Measurements from ENCODE around the gene CKAP2L. TPM values are rescaled to one million over a fixed set of nuclear protein-coding genes. Genes with fewer than 3 reads are reported as not detected.
"Not testable (repeated sequence)": the region's sequence is repeated elsewhere in the genome, so short reads cannot be mapped to it uniquely, and the experiment has no call there.

Gene CKAP2L
- total RNA-seq, 4 donors from 2014 or later = 1.2 to 11.3 (median 2.0) TPM

DNA sequence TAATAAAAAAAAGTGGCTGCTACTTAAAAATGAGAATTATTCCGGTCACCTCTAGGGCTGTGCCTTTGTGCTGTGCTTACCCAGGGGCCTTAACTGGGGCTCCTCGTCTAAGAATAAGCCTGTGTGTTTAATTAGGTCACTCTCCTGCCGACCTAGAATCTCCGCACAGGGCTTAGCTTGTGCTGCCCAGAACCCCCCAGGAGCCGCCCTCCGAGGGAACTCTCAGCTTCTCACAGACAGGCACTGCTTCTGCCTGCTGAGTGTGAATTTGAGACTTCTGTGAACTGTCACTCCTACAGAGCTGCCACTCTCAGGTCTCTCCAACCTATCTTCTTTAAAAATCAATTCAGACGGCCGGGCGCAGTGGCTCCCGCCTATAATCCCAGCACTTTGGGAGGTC lies 55.4 kb downstream of the CKAP2L start:
- intact Hi-C loops (cut with DNase I; ENCODE audit: low total_unique reads) = no loop called here
- WGBS, 2 donors = 58 to 67% methylated on average over 10 of the region's 10 CpGs
- TF ChIP-seq, protein P1, sequence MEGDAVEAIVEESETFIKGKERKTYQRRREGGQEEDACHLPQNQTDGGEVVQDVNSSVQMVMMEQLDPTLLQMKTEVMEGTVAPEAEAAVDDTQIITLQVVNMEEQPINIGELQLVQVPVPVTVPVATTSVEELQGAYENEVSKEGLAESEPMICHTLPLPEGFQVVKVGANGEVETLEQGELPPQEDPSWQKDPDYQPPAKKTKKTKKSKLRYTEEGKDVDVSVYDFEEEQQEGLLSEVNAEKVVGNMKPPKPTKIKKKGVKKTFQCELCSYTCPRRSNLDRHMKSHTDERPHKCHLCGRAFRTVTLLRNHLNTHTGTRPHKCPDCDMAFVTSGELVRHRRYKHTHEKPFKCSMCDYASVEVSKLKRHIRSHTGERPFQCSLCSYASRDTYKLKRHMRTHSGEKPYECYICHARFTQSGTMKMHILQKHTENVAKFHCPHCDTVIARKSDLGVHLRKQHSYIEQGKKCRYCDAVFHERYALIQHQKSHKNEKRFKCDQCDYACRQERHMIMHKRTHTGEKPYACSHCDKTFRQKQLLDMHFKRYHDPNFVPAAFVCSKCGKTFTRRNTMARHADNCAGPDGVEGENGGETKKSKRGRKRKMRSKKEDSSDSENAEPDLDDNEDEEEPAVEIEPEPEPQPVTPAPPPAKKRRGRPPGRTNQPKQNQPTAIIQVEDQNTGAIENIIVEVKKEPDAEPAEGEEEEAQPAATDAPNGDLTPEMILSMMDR (IDR thresholded peaks at IDR 0.05) = no peak
- peak in 1 of 2 donors; percentile 46 for DNase-seq (ENCODE audit: low spot score in 2 of 2)
- no peak overlapping the region for H3K4me3 ChIP-seq (ENCODE audit: low read depth, poor library complexity, severe bottlenecking)

DNA sequence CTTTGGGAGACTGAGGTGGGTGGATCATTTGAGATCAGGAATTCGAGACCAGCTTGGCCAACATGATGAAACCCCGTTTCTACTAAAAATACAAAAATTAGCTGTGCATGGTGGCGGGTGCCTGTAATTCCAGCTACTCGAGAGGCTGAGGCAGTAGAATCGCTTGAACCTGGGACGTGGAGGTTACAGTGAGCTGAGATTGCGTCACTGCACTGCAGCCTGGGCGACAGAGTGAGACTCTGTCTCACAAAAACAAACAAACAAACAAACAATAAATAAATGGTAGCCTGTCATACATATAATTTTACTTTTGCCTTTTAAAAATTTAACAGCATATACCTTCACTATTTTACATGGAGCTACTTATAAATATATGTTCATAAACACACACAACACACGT lies 57.5 kb downstream of the CKAP2L start:
- WGBS, 2 donors = 79 to 82% methylated on average over 9 of the region's 9 CpGs
- H3K4me3 ChIP-seq (ENCODE audit: low read depth, poor library complexity, severe bottlenecking); intact Hi-C loops (cut with DNase I; ENCODE audit: low total_unique reads): not testable (repeated sequence)
- peak in 1 of 2 donors; percentile 31 for DNase-seq (ENCODE audit: low spot score in 2 of 2)

DNA sequence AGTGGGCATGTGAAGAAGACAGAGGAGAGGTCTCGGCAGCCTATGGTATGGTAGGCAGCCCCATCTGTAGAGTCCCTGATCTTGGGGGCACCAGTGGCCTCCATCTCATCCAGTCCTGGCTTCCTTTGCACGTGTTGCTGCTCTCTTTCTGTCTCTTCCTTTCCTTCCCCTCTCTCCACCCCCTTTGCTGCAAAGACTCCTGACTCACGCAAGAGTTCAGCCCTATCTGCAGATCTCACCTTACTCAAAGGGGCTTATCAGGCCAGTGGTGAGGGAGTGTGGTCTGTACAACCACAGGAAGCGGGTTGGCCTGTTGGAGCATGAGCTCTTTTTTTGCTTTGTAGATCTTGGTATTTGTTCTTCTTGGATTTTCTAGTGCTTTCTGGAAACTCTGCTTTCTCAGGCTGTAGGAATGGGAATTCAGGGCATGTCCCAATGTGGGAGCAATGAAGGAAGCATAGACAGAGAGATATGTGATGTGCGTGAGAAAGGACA lies 58.2 kb downstream of the CKAP2L start:
- no peak for TF ChIP-seq POLR2A (IDR thresholded peaks at IDR 0.05)
- TF ChIP-seq, protein P1 (IDR thresholded peaks at IDR 0.05) = no peak
- intact Hi-C loops (cut with DNase I; ENCODE audit: low total_unique reads) = no loop called here
- H3K4me3 ChIP-seq (ENCODE audit: low read depth, poor library complexity, severe bottlenecking) = no peak overlapping the region
- WGBS, 2 donors = 51 to 54% methylated on average over 5 of the region's 5 CpGs
- DNase-seq (ENCODE audit: low spot score in 2 of 2) = peak in 1 of 2 donors; percentile 52

DNA sequence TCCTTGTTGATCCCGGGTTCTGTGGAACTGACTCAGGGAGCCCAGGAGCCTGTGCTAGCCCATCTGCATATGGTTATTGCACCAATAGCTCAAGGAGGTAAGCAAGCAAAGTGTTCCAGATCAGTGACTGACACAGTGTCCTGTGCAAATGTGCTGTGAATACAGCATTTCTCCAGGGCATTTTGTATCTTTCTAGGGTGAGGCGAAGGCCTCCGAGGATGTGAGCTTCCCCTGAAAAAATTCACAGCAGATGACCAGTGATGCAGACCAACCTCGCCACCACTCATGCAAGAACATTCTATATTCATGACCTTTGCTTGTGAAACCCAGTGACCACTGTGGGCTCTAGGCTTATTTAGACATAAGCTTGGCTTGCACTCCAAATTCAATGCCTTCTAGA lies 58.8 kb downstream of the CKAP2L start:
- peak in 1 of 2 donors; percentile 45 for DNase-seq (ENCODE audit: low spot score in 2 of 2)
- H3K4me3 ChIP-seq (ENCODE audit: low read depth, poor library complexity, severe bottlenecking) = no peak overlapping the region
- no peak for TF ChIP-seq POLR2A (IDR thresholded peaks at IDR 0.05)
- TF ChIP-seq, protein P1 (IDR thresholded peaks at IDR 0.05) = no peak
- 85 to 86% methylated on average over 4 of the region's 4 CpGs for WGBS, 2 donors
- intact Hi-C loops (cut with DNase I; ENCODE audit: low total_unique reads) = no loop called here

DNA sequence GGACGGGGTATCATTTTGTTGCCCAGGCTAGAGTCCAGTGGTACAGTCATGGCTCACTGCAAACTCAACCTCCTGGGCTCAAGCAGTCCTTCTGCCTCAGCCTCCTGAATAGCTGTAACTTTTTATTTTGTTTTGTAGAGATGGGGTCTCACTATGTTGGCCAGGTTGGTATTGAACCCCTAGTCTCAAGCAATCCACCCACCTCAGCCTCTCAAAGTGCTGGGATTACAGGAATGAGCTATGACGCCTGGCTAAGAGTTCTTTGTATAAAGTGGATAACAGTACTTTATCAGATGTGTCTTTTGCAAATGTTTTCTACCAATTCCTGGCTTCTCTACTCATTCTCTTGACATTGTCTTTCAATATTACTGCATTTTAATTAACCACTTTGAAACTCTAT lies 60.7 kb downstream of the CKAP2L start:
- 41 to 70% methylated on average over 2 of the region's 2 CpGs for WGBS, 2 donors
- H3K4me3 ChIP-seq (ENCODE audit: low read depth, poor library complexity, severe bottlenecking) = no peak overlapping the region
- peak in 1 of 2 donors; percentile 56 for DNase-seq (ENCODE audit: low spot score in 2 of 2)
- TF ChIP-seq, protein P1 (IDR thresholded peaks at IDR 0.05) = no peak
- TF ChIP-seq POLR2A (IDR thresholded peaks at IDR 0.05) = no peak
- intact Hi-C loops (cut with DNase I; ENCODE audit: low total_unique reads) = no loop called here

DNA sequence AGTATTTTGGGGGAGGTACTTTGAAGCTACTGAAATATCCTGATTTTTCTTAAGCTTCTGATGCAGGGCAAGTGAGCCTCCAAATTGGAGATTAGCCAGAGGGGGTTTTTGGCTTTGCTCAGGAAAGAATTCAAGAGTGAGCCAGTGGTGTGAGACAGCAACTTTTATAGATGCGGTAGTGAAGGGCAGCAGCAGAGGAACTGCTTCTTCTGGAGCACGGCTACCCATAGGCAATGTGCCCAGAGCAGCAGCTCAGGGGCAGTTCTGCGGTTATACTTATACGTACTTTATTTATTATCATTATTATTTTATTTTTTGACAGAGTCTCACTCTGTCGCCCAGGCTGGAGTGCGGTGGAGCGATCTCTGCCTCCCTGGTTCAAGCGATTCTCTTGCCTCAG lies 63.4 kb downstream of the CKAP2L start:
- WGBS, 2 donors = 73 to 78% methylated on average over 8 of the region's 8 CpGs
- no peak for TF ChIP-seq POLR2A (IDR thresholded peaks at IDR 0.05)
- TF ChIP-seq, protein P1 (IDR thresholded peaks at IDR 0.05) = no peak
- intact Hi-C loops (cut with DNase I; ENCODE audit: low total_unique reads) = no loop called here
- peak in 1 of 2 donors; percentile 40 for DNase-seq (ENCODE audit: low spot score in 2 of 2)
- no peak overlapping the region for H3K4me3 ChIP-seq (ENCODE audit: low read depth, poor library complexity, severe bottlenecking)
